ENCODE results near the gene ERC1. TPM values are rescaled to one million over a fixed set of nuclear protein-coding genes. Genes with fewer than 3 reads are reported as not detected.

Gene ERC1
- total RNA-seq, 4 donors from 2014 or later, result 28.5 to 71.7 (median 38.5) TPM

- Histone ChIP-seq H3K36me3 (no peaks in the 10 kb centered on the region), H3K27ac (no peak overlapping the region), H3K9me3 (no peaks in the 10 kb centered on the region), H3K4me3 (no peak overlapping the region), H3K4me1 (no peaks in the 10 kb centered on the region), H3K27me3 (no peaks in the 10 kb centered on the region)
- DNase-seq (ENCODE audit: low spot score in 2 of 2), result no peak
- 97% methylated on average over 6 of the region's 6 CpGs for WGBS
- TF ChIP-seq EP300 (IDR thresholded peaks at IDR 0.05) (no peak), POLR2AphosphoS5 (IDR thresholded peaks at IDR 0.05) (no peak), CTCF (IDR thresholded peaks at IDR 0.05) (no peak), POLR2A (IDR thresholded peaks at IDR 0.05) (no peak)
These were observed 445.0 kb downstream of the ERC1 start for GRCh38 chr12:1436015-1436414.

- no peaks in the 10 kb centered on the region for H3K4me1 ChIP-seq
- H3K36me3 ChIP-seq, result no peaks in the 10 kb centered on the region
- WGBS, result 84% methylated on average over 3 of the region's 3 CpGs
- DNase-seq (ENCODE audit: low spot score in 2 of 2), result no peak
- no peak for TF ChIP-seq POLR2A (IDR thresholded peaks at IDR 0.05)
- no peak for TF ChIP-seq POLR2AphosphoS5 (IDR thresholded peaks at IDR 0.05)
- TF ChIP-seq EP300 (IDR thresholded peaks at IDR 0.05), result no peak
- no peak for TF ChIP-seq CTCF (IDR thresholded peaks at IDR 0.05)
- no peak overlapping the region for H3K27ac ChIP-seq
- no peak overlapping the region for H3K4me3 ChIP-seq
- H3K9me3 ChIP-seq, result no peaks in the 10 kb centered on the region
- no peaks in the 10 kb centered on the region for H3K27me3 ChIP-seq
These were observed 446.0 kb downstream of the ERC1 start for GRCh38 chr12:1436981-1437380.

GRCh38 chr12:1439201-1439600 is 448.2 kb downstream of the ERC1 start:
- Histone ChIP-seq H3K27me3 (no peaks in the 10 kb centered on the region), H3K9me3 (no peaks in the 10 kb centered on the region), H3K27ac (no peak overlapping the region), H3K4me1 (no peaks in the 10 kb centered on the region), H3K36me3 (no peaks in the 10 kb centered on the region), H3K4me3 (no peak overlapping the region)
- DNase-seq (ENCODE audit: low spot score in 2 of 2), result no peak
- 69% methylated on average over 1 of the region's 1 CpG for WGBS
- TF ChIP-seq EP300 (IDR thresholded peaks at IDR 0.05), result no peak
- no peak for TF ChIP-seq CTCF (IDR thresholded peaks at IDR 0.05)
- no peak for TF ChIP-seq POLR2AphosphoS5 (IDR thresholded peaks at IDR 0.05)
- TF ChIP-seq POLR2A (IDR thresholded peaks at IDR 0.05), result no peak

- Histone ChIP-seq H3K36me3 (no peaks in the 10 kb centered on the region), H3K9me3 (no peaks in the 10 kb centered on the region), H3K27me3 (no peaks in the 10 kb centered on the region), H3K4me3 (no peak overlapping the region), H3K4me1 (no peaks in the 10 kb centered on the region), H3K27ac (no peak overlapping the region)
- DNase-seq (ENCODE audit: low spot score in 2 of 2), result no peak
- no peak for TF ChIP-seq EP300 (IDR thresholded peaks at IDR 0.05)
- WGBS, result 85% methylated on average over 3 of the region's 3 CpGs
These were observed 448.7 kb downstream of the ERC1 start for GRCh38 chr12:1439687-1440086.

GRCh38 chr12:1443421-1444141 is 452.6 kb downstream of the ERC1 start:
- Histone ChIP-seq H3K36me3 (peaks cover 13% of the 10 kb centered on the region), H3K4me1 (no peaks in the 10 kb centered on the region), H3K4me3 (no peak overlapping the region), H3K27ac (no peak overlapping the region), H3K27me3 (no peaks in the 10 kb centered on the region), H3K9me3 (no peaks in the 10 kb centered on the region)
- 77% methylated on average over 8 of the region's 8 CpGs for WGBS
- TF ChIP-seq POLR2A (IDR thresholded peaks at IDR 0.05) (no peak), CTCF (IDR thresholded peaks at IDR 0.05) (no peak), EP300 (IDR thresholded peaks at IDR 0.05) (no peak), POLR2AphosphoS5 (IDR thresholded peaks at IDR 0.05) (no peak)
- no peak for DNase-seq (ENCODE audit: low spot score in 2 of 2)

GRCh38 chr12:1444142-1444516 is 453.1 kb downstream of the ERC1 start:
- H3K9me3 ChIP-seq, result no peaks in the 10 kb centered on the region
- DNase-seq (ENCODE audit: low spot score in 2 of 2), result no peak
- WGBS, result 78% methylated on average over 6 of the region's 6 CpGs
- H3K27ac ChIP-seq, result no peak overlapping the region
- H3K36me3 ChIP-seq, result peaks cover 16% of the 10 kb centered on the region
- no peaks in the 10 kb centered on the region for H3K27me3 ChIP-seq
- TF ChIP-seq POLR2A (IDR thresholded peaks at IDR 0.05) (no peak), EP300 (IDR thresholded peaks at IDR 0.05) (no peak), CTCF (IDR thresholded peaks at IDR 0.05) (no peak), POLR2AphosphoS5 (IDR thresholded peaks at IDR 0.05) (no peak)
- H3K4me3 ChIP-seq, result no peak overlapping the region
- no peaks in the 10 kb centered on the region for H3K4me1 ChIP-seq

Data from suprapubic skin (tissue), 4 donors.